Liver (tissue), 9 donors: ENCODE data around the gene SPI1. TPM values are rescaled to one million over a fixed set of nuclear protein-coding genes. Genes with fewer than 3 reads are reported as not detected.
"Not testable (repeated sequence)": the region's sequence is repeated elsewhere in the genome, so short reads cannot be mapped to it uniquely, and the experiment has no call there.

ENCODE experiments used
- DNase-seq: peaks from one replicate; pipeline ENCODE4 v3.0.0-alpha.2; 2017; ENCODE audit warnings: low spot score
- H3K27ac ChIP-seq, 2 donors: one replicate each; pipeline ENCODE4 v1.7.0; 2013; ENCODE audit warnings: inconsistent platforms in 2 of 2, low read length in 2 of 2, control low read depth in 1 of 2, low read depth in 1 of 2, mild to moderate bottlenecking in 1 of 2
- H3K27me3 ChIP-seq, 4 donors: one replicate each; pipeline versions ENCODE4 v1.6.1 to v1.7.0; 2013; ENCODE audit warnings: low read length in 3 of 4, inconsistent platforms in 1 of 4, mild to moderate bottlenecking in 1 of 4, moderate library complexity in 1 of 4; ENCODE audit not compliant: control insufficient read depth in 4 of 4, insufficient read depth in 4 of 4
- H3K36me3 ChIP-seq, 4 donors: one replicate each; pipeline versions ENCODE4 v1.6.1 to v1.7.0; 2013; ENCODE audit warnings: low read length in 3 of 4, mild to moderate bottlenecking in 3 of 4, low read depth in 1 of 4, moderate library complexity in 1 of 4; ENCODE audit not compliant: control insufficient read depth in 4 of 4, insufficient read depth in 3 of 4
- H3K4me1 ChIP-seq, 4 donors: one replicate each; pipeline versions ENCODE4 v1.6.1 to v1.7.0; 2013; ENCODE audit warnings: low read length in 3 of 4, mild to moderate bottlenecking in 3 of 4, moderate library complexity in 1 of 4; ENCODE audit not compliant: control insufficient read depth in 4 of 4, insufficient read depth in 4 of 4
- H3K4me3 ChIP-seq, 3 donors: one replicate each; pipeline versions ENCODE4 v1.6.1 to v1.7.0; 2013; ENCODE audit warnings: low read length in 3 of 3, control low read depth in 1 of 3, low read depth in 1 of 3, mild to moderate bottlenecking in 1 of 3
- H3K9ac ChIP-seq, 2 donors: one replicate each; pipeline ENCODE4 v1.7.0; 2013; ENCODE audit warnings: low read length in 2 of 2, mild to moderate bottlenecking in 2 of 2, moderate library complexity in 2 of 2, control low read depth in 1 of 2, low read depth in 1 of 2
- H3K9me3 ChIP-seq, 4 donors: one replicate each; pipeline versions ENCODE4 v1.6.1 to v1.7.0; 2013; ENCODE audit warnings: low read length in 3 of 4; ENCODE audit not compliant: control insufficient read depth in 4 of 4
- CTCF ChIP-seq: fragments of 150-350 bp; IDR thresholded peaks from 2 replicates; pipeline ENCODE4 v1.5.1; 2017; ENCODE audit warnings: improper control_type of control experiment, low read depth, low read length; ENCODE audit not compliant: missing input control
- EGR1 ChIP-seq, 2 donors: IDR thresholded peaks; 2 replicates each; pipeline ENCODE4 v1.6.1; 2016 to 2018; ENCODE audit warnings: antibody characterized with exemption in 2 of 2, low read depth in 2 of 2
- FOXA2 ChIP-seq: IDR thresholded peaks from 2 replicates; pipeline ENCODE4 v1.6.1; 2016; ENCODE audit warnings: antibody characterized with exemption
- GABPA ChIP-seq, 2 donors: IDR thresholded peaks in 1 of 2; conservative IDR thresholded peaks in 1 of 2; 2 replicates each; pipeline ENCODE4 v1.6.1; 2016; ENCODE audit warnings: antibody characterized with exemption in 2 of 2, mild to moderate bottlenecking in 1 of 2, moderate library complexity in 1 of 2
- HNF4A ChIP-seq, 2 donors: conservative IDR thresholded peaks; 2 replicates each; pipeline ENCODE4 v1.6.1; 2016; ENCODE audit warnings: antibody characterized with exemption in 2 of 2, mild to moderate bottlenecking in 2 of 2
- HNF4G ChIP-seq: IDR thresholded peaks from 2 replicates; pipeline ENCODE4 v1.6.1; 2016; ENCODE audit warnings: antibody characterized with exemption
- JUND ChIP-seq, 2 donors: IDR thresholded peaks; 2 replicates each; pipeline ENCODE4 v1.6.1; 2016; ENCODE audit warnings: antibody characterized with exemption in 2 of 2
- NR2F2 ChIP-seq: IDR thresholded peaks from 2 replicates; pipeline ENCODE4 v1.6.1; 2016; ENCODE audit warnings: antibody characterized with exemption
- RAD21 ChIP-seq, 2 donors: IDR thresholded peaks; 2 replicates each; pipeline ENCODE4 v1.6.1; 2016; ENCODE audit warnings: antibody characterized with exemption in 2 of 2, mild to moderate bottlenecking in 2 of 2
- RXRA ChIP-seq, 2 donors: IDR thresholded peaks; 2 replicates each; pipeline ENCODE4 v1.6.1; 2017 to 2018; ENCODE audit warnings: antibody characterized with exemption in 2 of 2, mild to moderate bottlenecking in 1 of 2
- SP1 ChIP-seq: IDR thresholded peaks from 2 replicates; pipeline ENCODE4 v1.6.1; 2018; ENCODE audit warnings: antibody characterized with exemption, mild to moderate bottlenecking
- TAF1 ChIP-seq: conservative IDR thresholded peaks from 2 replicates; pipeline ENCODE4 v1.6.1; 2016; ENCODE audit warnings: antibody characterized with exemption, mild to moderate bottlenecking
- YY1 ChIP-seq: IDR thresholded peaks from 2 replicates; pipeline ENCODE4 v1.6.1; 2016; ENCODE audit warnings: antibody characterized with exemption, mild to moderate bottlenecking
- WGBS: extraction: QIAGEN DNeasy Blood & Tissue Kit; methylation state at CpG from one replicate; pipeline ENCODE4 v1.1.7; 2013; 5-methylcytosine and 5-hydroxymethylcytosine counted together
- polyA plus RNA-seq, 2 donors: library from polyadenylated mRNA; stranded (reverse) in 1 of 2; unstranded in 1 of 2; fragments of 200-250 nt in 1 of 2; fragments of >200 nt in 1 of 2; fragmentation: Nextera tagmentation in 1 of 2; extraction: Ambion mirVana in 1 of 2; gene quantifications; one replicate each; pipeline versions ENCODE4 v1.2.1 to v1.2.3, GENCODE V29; 2013 to 2015
- total RNA-seq, 2 donors: library from RNA; depleted of rRNA; stranded (reverse); fragments of >200 nt; gene quantifications; one replicate each; pipeline ENCODE4 v1.2.3, GENCODE V29; 2014
- TF ChIP-seq, protein P1 (sequence below): IDR thresholded peaks from 2 replicates; pipeline ENCODE4 v1.6.1; 2016; ENCODE audit warnings: antibody characterized with exemption
- TF ChIP-seq, protein P2 (sequence below): IDR thresholded peaks from 2 replicates; pipeline ENCODE4 v1.6.1; 2016; ENCODE audit warnings: antibody characterized with exemption
- TF ChIP-seq, protein P3 (sequence below): IDR thresholded peaks from 2 replicates; pipeline ENCODE4 v1.6.1; 2016; ENCODE audit warnings: antibody characterized with exemption, mild to moderate bottlenecking
- TF ChIP-seq, protein P4 (sequence below): IDR thresholded peaks from 2 replicates; pipeline ENCODE4 v1.6.1; 2016; ENCODE audit warnings: antibody characterized with exemption
- donor health status: healthy.
- donor health status: healthy.
- donor health status: healthy.
- donor health status: healthy.
- donor health status: healthy.

SPI1 gene
- total and polyA plus RNA-seq, 4 donors, result 2.3 to 14.4 (median 13.3) TPM

- DNase-seq, result no peak
- H3K36me3 ChIP-seq, result peaks cover 13 to 35% (median 22%) of the 10 kb centered on the region in 4 donors
- no peaks in the 10 kb centered on the region for H3K9me3 ChIP-seq
- H3K27me3 ChIP-seq, result no peaks in the 10 kb centered on the region
- H3K4me1 ChIP-seq, result no peaks in the 10 kb centered on the region
- 95% methylated on average over 2 of the region's 2 CpGs for WGBS
- TF ChIP-seq, protein P1, sequence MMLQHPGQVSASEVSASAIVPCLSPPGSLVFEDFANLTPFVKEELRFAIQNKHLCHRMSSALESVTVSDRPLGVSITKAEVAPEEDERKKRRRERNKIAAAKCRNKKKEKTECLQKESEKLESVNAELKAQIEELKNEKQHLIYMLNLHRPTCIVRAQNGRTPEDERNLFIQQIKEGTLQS, result no peak
- TF ChIP-seq EGR1 (IDR thresholded peaks at IDR 0.05; ENCODE audit: low read depth in 2 of 2) (no peak), CTCF (no peak), JUND (IDR thresholded peaks at IDR 0.05) (no peak), YY1 (no peak), NR2F2 (no peak), HNF4G (no peak), SP1 (no peak), HNF4A (conservative IDR thresholded peaks at IDR 0.05) (no peak), RAD21 (IDR thresholded peaks at IDR 0.05) (no peak), TAF1 (no peak)
- TF ChIP-seq, protein P2, sequence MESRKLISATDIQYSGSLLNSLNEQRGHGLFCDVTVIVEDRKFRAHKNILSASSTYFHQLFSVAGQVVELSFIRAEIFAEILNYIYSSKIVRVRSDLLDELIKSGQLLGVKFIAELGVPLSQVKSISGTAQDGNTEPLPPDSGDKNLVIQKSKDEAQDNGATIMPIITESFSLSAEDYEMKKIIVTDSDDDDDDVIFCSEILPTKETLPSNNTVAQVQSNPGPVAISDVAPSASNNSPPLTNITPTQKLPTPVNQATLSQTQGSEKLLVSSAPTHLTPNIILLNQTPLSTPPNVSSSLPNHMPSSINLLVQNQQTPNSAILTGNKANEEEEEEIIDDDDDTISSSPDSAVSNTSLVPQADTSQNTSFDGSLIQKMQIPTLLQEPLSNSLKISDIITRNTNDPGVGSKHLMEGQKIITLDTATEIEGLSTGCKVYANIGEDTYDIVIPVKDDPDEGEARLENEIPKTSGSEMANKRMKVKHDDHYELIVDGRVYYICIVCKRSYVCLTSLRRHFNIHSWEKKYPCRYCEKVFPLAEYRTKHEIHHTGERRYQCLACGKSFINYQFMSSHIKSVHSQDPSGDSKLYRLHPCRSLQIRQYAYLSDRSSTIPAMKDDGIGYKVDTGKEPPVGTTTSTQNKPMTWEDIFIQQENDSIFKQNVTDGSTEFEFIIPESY, result no peak
- no peak overlapping the region for H3K27ac ChIP-seq
- no peak overlapping the region for H3K9ac ChIP-seq
- H3K4me3 ChIP-seq, result no peak overlapping the region
Measured at GRCh38 chr11:47318166-47318565, 60.2 kb downstream of the SPI1 start.

DNA sequence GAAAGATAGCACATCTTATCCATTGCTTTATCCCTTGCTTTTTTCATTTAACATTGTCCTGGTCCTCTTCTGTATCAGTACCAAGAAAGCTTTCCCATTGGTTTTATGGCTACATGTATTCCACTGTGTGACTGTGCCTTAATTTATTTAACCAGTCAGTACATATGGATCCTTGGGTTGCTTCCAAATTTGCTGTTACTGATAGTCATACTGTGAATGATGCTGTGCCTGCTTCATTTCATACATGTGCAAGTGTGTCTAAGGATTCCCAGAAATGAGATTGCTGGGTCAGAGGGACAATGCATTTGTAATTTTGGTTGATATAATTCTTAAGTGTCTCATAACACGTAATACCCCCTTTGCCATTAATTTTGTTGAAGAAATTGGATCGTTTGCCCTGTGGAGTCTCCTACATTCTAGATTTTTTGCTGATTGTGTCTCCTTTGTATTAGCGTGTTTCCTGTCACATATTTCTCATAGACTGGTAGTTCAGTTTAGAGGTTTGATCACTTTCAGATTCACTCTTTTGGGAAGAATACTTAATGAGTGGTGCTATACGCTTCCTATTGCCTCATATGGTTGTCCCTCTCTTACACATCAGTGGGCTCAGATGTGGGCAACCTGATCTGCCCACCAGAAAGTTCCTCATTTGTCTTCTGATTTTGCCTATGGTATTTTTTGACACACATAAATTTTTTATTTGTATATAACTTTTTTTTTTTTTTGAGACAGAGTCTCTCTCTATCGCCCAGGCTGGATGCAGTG is 61.1 kb downstream of the SPI1 start:
- Histone ChIP-seq H3K4me3 (no peak overlapping the region), H3K27ac (no peak overlapping the region), H3K9me3 (no peaks in the 10 kb centered on the region), H3K27me3 (no peaks in the 10 kb centered on the region), H3K9ac (no peak overlapping the region), H3K4me1 (no peaks in the 10 kb centered on the region), H3K36me3 (peaks cover 13 to 42% (median 25%) of the 10 kb centered on the region in 4 donors)
- no peak for DNase-seq
- 88% methylated on average over 5 of the region's 5 CpGs for WGBS
- TF ChIP-seq HNF4G (no peak), RXRA (IDR thresholded peaks at IDR 0.05) (no peak), EGR1 (IDR thresholded peaks at IDR 0.05; ENCODE audit: low read depth in 2 of 2) (no peak), GABPA (IDR thresholded peaks at IDR 0.05 in 1 of 2, conservative IDR thresholded peaks at IDR 0.05 in 1 of 2) (no peak), TAF1 (no peak), FOXA2 (no peak), YY1 (no peak), JUND (IDR thresholded peaks at IDR 0.05) (no peak)
- TF ChIP-seq, protein P1, result no peak
- TF ChIP-seq, protein P3, sequence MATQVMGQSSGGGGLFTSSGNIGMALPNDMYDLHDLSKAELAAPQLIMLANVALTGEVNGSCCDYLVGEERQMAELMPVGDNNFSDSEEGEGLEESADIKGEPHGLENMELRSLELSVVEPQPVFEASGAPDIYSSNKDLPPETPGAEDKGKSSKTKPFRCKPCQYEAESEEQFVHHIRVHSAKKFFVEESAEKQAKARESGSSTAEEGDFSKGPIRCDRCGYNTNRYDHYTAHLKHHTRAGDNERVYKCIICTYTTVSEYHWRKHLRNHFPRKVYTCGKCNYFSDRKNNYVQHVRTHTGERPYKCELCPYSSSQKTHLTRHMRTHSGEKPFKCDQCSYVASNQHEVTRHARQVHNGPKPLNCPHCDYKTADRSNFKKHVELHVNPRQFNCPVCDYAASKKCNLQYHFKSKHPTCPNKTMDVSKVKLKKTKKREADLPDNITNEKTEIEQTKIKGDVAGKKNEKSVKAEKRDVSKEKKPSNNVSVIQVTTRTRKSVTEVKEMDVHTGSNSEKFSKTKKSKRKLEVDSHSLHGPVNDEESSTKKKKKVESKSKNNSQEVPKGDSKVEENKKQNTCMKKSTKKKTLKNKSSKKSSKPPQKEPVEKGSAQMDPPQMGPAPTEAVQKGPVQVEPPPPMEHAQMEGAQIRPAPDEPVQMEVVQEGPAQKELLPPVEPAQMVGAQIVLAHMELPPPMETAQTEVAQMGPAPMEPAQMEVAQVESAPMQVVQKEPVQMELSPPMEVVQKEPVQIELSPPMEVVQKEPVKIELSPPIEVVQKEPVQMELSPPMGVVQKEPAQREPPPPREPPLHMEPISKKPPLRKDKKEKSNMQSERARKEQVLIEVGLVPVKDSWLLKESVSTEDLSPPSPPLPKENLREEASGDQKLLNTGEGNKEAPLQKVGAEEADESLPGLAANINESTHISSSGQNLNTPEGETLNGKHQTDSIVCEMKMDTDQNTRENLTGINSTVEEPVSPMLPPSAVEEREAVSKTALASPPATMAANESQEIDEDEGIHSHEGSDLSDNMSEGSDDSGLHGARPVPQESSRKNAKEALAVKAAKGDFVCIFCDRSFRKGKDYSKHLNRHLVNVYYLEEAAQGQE, result no peak
- TF ChIP-seq, protein P4, sequence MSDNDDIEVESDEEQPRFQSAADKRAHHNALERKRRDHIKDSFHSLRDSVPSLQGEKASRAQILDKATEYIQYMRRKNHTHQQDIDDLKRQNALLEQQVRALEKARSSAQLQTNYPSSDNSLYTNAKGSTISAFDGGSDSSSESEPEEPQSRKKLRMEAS, result no peak
- TF ChIP-seq, protein P2, result no peak

DNA sequence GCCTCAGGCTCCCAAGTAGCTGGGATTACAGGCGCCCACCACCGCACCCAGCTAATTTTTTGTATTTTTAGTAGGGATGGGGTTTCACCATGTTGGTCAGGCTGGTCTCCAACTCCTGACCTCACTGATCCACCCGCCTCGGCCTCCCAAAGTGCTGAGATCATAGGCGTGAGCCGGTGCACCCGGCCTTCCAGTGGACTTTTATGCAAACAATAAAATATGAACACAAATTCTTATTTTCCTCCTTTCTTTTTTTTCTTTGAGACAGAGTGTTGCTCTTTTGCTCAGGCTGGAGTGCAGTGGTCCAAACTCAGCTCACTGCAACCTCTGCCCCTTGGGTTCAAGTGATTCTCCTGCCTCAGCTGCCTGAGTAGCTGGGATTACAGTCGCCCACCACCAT is 61.8 kb downstream of the SPI1 start:
- DNase-seq, H3K9ac ChIP-seq, H3K27me3 ChIP-seq, H3K4me1 ChIP-seq, H3K9me3 ChIP-seq, H3K4me3 ChIP-seq, H3K27ac ChIP-seq: not testable (repeated sequence)
- WGBS, result 97% methylated on average over 8 of the region's 8 CpGs
- H3K36me3 ChIP-seq, result peaks cover 13 to 43% (median 25%) of the 10 kb centered on the region in 4 donors
